ENCODE results near the gene SEC14L3. TPM values are rescaled to one million over a fixed set of nuclear protein-coding genes. Genes with fewer than 3 reads are reported as not detected.

SEC14L3 gene
- total and polyA plus RNA-seq, 2 experiments from 2014 or later, result not detected

- Histone ChIP-seq H4K20me1 (ENCODE audit: insufficient read depth) (no peaks in the 10 kb centered on the region), H3K9me3 (ENCODE audit: low read depth) (no peaks in the 10 kb centered on the region), H3K9ac (no peak overlapping the region), H3K9me2 (ENCODE audit: insufficient read depth) (no peaks in the 10 kb centered on the region), H2AFZ (no peak overlapping the region), H3K27me3 (replicated peaks; ENCODE audit: insufficient read depth) (no peaks in the 10 kb centered on the region; the same call in none of the 2 replicates), H3K4me1 (ENCODE audit: insufficient read depth) (no peaks in the 10 kb centered on the region), H3K4me3 (no peak overlapping the region), H3K79me2 (ENCODE audit: insufficient read depth) (no peaks in the 10 kb centered on the region), H3K27ac (no peak overlapping the region), H3F3A (ENCODE audit: insufficient read depth) (no peaks in the 10 kb centered on the region), H3K36me3 (ENCODE audit: low read depth) (no peaks in the 10 kb centered on the region), H3K4me2 (ENCODE audit: unreplicated experiment) (no peak overlapping the region)
- DNase-seq, result no peak
- WGBS, 2 experiments (ENCODE audit: low coverage in 1 of 2, low lambda C conversion rate in 2 of 2, missing lambda C conversion rate in 2 of 2), result 75 to 80% methylated on average over 3 to 7 of the region's 7 CpGs
- in situ Hi-C loops (cut with MboI), result loop anchor here (5.0 kb wide), 1 partner anchor 49 kb away; no protein-coding TSS in a partner anchor
- no peak for TF ChIP-seq EZH2phosphoT487 (IDR thresholded peaks at IDR 0.05; ENCODE audit: insufficient read depth, low read depth)
- TF ChIP-seq EZH2 (IDR thresholded peaks at IDR 0.05; ENCODE audit: insufficient read depth, poor library complexity, severe bottlenecking), result no peak
Observed at GRCh38 chr22:30491381-30491780, 19.6 kb upstream of the SEC14L3 start.

DNA sequence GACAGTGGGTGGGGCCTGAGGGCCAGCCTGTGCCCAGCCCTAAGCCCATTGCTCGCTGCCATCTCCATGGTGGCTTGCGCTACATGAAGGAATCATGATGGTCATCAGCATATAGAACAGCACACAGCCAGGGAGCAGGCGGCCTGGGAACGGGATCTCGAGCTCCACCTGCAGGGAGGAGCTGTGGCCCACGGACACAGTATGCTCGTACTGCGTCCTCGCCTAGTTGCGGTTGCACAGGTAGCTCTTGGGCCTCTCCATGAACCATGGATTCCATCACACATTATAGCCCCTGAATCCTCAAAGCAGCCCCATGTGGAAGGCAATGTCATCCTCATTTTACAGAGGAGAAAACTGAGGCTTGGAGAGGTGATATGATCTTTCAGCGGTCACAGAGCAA, 18.6 kb upstream of the SEC14L3 start:
- DNase-seq, result no peak
- H3K9me3 ChIP-seq (ENCODE audit: low read depth), result no peaks in the 10 kb centered on the region
- no peak overlapping the region for H3K27ac ChIP-seq
- H2AFZ ChIP-seq, result no peak overlapping the region
- H3K79me2 ChIP-seq (ENCODE audit: insufficient read depth), result no peaks in the 10 kb centered on the region
- no peak overlapping the region for H3K4me3 ChIP-seq
- H3K4me1 ChIP-seq (ENCODE audit: insufficient read depth), result no peaks in the 10 kb centered on the region
- no peaks in the 10 kb centered on the region for H3F3A ChIP-seq (ENCODE audit: insufficient read depth)
- H3K36me3 ChIP-seq (ENCODE audit: low read depth), result no peaks in the 10 kb centered on the region
- no peaks in the 10 kb centered on the region for H4K20me1 ChIP-seq (ENCODE audit: insufficient read depth)
- no peak overlapping the region for H3K4me2 ChIP-seq (ENCODE audit: unreplicated experiment)
- 73 to 76% methylated on average over 11 of the region's 11 CpGs for WGBS, 2 experiments (ENCODE audit: low coverage in 1 of 2, low lambda C conversion rate in 2 of 2, missing lambda C conversion rate in 2 of 2)
- no peaks in the 10 kb centered on the region for H3K9me2 ChIP-seq (ENCODE audit: insufficient read depth)
- no peak for TF ChIP-seq EZH2phosphoT487 (IDR thresholded peaks at IDR 0.05; ENCODE audit: insufficient read depth, low read depth)
- TF ChIP-seq EZH2 (IDR thresholded peaks at IDR 0.05; ENCODE audit: insufficient read depth, poor library complexity, severe bottlenecking), result no peak
- H3K27me3 ChIP-seq (replicated peaks; ENCODE audit: insufficient read depth), result no peaks in the 10 kb centered on the region; the same call in 1 of the 2 replicates
- H3K9ac ChIP-seq, result no peak overlapping the region
- in situ Hi-C loops (cut with MboI), result loop anchor here (5.0 kb wide), 1 partner anchor 48 kb away; no protein-coding TSS in a partner anchor

DNA sequence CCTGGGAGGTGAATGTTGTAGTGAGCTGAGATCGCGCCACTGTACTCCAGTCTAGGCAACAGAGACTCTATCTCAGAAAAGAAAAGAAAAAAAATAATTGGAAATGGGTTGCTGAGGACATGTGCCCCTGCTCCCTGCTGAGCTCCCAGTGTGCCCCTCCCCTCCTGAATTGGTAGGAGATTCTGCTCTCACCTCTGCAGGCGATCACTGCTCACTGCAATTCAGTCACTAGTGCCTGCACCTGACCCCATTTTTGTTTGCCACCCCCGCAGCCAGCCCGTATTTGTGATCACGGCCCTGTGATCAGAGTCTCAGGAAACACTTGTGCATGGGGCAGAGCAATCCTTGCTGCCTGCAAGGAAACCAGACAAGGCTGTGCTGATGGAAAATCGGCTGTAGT, 16.3 kb upstream of the SEC14L3 start:
- H3K9me2 ChIP-seq (ENCODE audit: insufficient read depth), result no peaks in the 10 kb centered on the region
- H3K79me2 ChIP-seq (ENCODE audit: insufficient read depth), result no peaks in the 10 kb centered on the region
- H2AFZ ChIP-seq, result no peak overlapping the region
- H3K4me3 ChIP-seq, result no peak overlapping the region
- H3K27ac ChIP-seq, result no peak overlapping the region
- no peaks in the 10 kb centered on the region; the same call in 1 of the 2 replicates for H3K27me3 ChIP-seq (replicated peaks; ENCODE audit: insufficient read depth)
- H3F3A ChIP-seq (ENCODE audit: insufficient read depth), result no peaks in the 10 kb centered on the region
- no peak overlapping the region for H3K4me2 ChIP-seq (ENCODE audit: unreplicated experiment)
- no peak overlapping the region for H3K9ac ChIP-seq
- no peaks in the 10 kb centered on the region for H3K36me3 ChIP-seq (ENCODE audit: low read depth)
- in situ Hi-C loops (cut with MboI), result no loop called here
- DNase-seq, result no peak
- H4K20me1 ChIP-seq (ENCODE audit: insufficient read depth), result no peaks in the 10 kb centered on the region
- no peaks in the 10 kb centered on the region for H3K9me3 ChIP-seq (ENCODE audit: low read depth)
- no peaks in the 10 kb centered on the region for H3K4me1 ChIP-seq (ENCODE audit: insufficient read depth)
- WGBS, 2 experiments (ENCODE audit: low coverage in 1 of 2, low lambda C conversion rate in 2 of 2, missing lambda C conversion rate in 2 of 2), result 62 to 69% methylated on average over 7 of the region's 7 CpGs
- TF ChIP-seq EZH2 (IDR thresholded peaks at IDR 0.05; ENCODE audit: insufficient read depth, poor library complexity, severe bottlenecking), result no peak
- TF ChIP-seq EZH2phosphoT487 (IDR thresholded peaks at IDR 0.05; ENCODE audit: insufficient read depth, low read depth), result no peak

- Histone ChIP-seq H3K36me3 (ENCODE audit: low read depth) (no peaks in the 10 kb centered on the region), H3K4me1 (ENCODE audit: insufficient read depth) (peaks cover 9% of the 10 kb centered on the region; the same call in 1 of the 2 replicates), H3K9me3 (ENCODE audit: low read depth) (no peaks in the 10 kb centered on the region), H3K4me2 (ENCODE audit: unreplicated experiment) (no peak overlapping the region), H3K9me2 (ENCODE audit: insufficient read depth) (no peaks in the 10 kb centered on the region), H2AFZ (no peak overlapping the region), H3K79me2 (ENCODE audit: insufficient read depth) (no peaks in the 10 kb centered on the region), H3F3A (ENCODE audit: insufficient read depth) (peaks cover 11% of the 10 kb centered on the region), H4K20me1 (ENCODE audit: insufficient read depth) (no peaks in the 10 kb centered on the region), H3K4me3 (no peak overlapping the region), H3K27ac (no peak overlapping the region), H3K9ac (no peak overlapping the region), H3K27me3 (replicated peaks; ENCODE audit: insufficient read depth) (no peaks in the 10 kb centered on the region; the same call in 1 of the 2 replicates)
- no peak for DNase-seq
- in situ Hi-C loops (cut with MboI), result no loop called here
- TF ChIP-seq EZH2phosphoT487 (IDR thresholded peaks at IDR 0.05; ENCODE audit: insufficient read depth, low read depth) (no peak), EZH2 (IDR thresholded peaks at IDR 0.05; ENCODE audit: insufficient read depth, poor library complexity, severe bottlenecking) (no peak)
- 53 to 55% methylated on average over 8 of the region's 8 CpGs for WGBS, 2 experiments (ENCODE audit: low coverage in 1 of 2, low lambda C conversion rate in 2 of 2, missing lambda C conversion rate in 2 of 2)
Observed at GRCh38 chr22:30486661-30487115, 14.9 kb upstream of the SEC14L3 start.

Data from GM23248 (cell line).